Astrocyte (in vitro differentiated cells and primary cell): ENCODE measurements around the gene POU3F1.

Experiments
- CTCF ChIP-seq: IDR thresholded peaks from 2 replicates; pipeline ENCODE4 v1.5.1; 2011; ENCODE audit warnings: low read depth, mild to moderate bottlenecking, inconsistent platforms, low read length, moderate library complexity; ENCODE audit not compliant: insufficient read depth
- EZH2 ChIP-seq: IDR thresholded peaks from 2 replicates; pipeline ENCODE4 v1.6.1; 2012; ENCODE audit warnings: mild to moderate bottlenecking, low read length, inconsistent platforms; ENCODE audit not compliant: insufficient read depth

DNA sequence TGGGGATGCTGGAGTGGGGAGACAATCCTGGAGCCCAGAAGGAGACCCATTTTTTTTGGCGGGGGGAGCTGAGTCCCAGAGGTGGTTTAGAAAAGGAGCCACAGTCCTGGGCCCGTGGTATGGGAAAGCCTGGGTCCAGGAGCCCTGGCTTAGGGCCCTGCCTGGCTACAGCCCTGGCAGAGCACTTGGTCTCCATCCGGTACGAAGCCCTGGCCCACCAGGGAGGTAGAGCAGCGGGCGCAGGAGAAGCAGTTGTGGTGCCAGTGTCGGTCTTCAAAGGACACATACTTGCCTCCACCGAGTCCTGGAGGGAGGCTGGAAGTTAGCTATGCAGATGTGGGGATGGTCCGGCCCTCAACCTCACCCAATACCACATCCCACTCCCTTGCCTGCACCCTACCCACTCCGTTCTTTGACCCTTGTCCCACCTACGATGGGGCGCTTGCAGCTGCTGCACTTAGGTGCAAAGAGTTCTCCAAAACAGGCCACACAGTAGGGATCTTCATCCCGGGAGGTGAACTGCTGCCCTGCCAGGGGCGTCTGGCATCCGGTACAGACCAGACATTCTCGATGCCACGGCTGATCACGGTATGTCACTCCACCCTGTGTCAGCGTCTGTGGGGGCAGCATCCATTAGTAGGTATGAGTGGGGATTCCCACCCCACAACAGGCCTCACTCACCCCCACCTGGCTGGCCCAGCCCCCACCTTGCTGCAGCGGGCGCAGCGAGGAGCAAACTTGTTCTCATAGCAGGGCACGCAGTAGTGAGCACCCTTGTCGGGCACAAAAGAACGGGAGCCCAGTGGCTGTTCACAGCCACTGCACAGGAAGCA, 49.1 kb downstream of the POU3F1 start:
- no peak for TF ChIP-seq CTCF
- no peak for TF ChIP-seq EZH2
